HepG2 (cell line): ENCODE results near the gene CACNA2D1. TPM values are rescaled to one million over a fixed set of nuclear protein-coding genes. Genes with fewer than 3 reads are reported as not detected.

Experiments used
- ATAC-seq: fragments of 200-7000 bp; cut with Tn5 transposase; 3 replicates; pipeline ENCODE4 v1.9.1; 2020; ENCODE audit warnings: mild to moderate bottlenecking, moderate library complexity
- BruUV-seq: library from RNA; stranded (reverse); fragments of 400-500 nt; replicated peaks from 2 replicates; lab custom pipeline; 2021; lab: Mats Ljungman, UMichigan
- CTCF ChIA-PET: fragments of 300-600 bp; formaldehyde crosslinking; extraction: SDS; loops from one replicate; lab custom pipeline; 2021; ENCODE audit warnings: low total read pairs, inconsistent platforms, low intra/inter-chr PET ratio; lab: Yijun Ruan, JAX
- POLR2A ChIA-PET: fragments of 350-600 bp; sonication (Branson Sonifier 250); formaldehyde crosslinking; loops from one replicate; lab custom pipeline; 2020; ENCODE audit warnings: antibody characterized with exemption, inconsistent platforms; lab: Yijun Ruan, JAX
- DNase-seq: peaks from one replicate; pipeline ENCODE4 v3.0.0-alpha.2; 2015; ENCODE audit warnings: low spot score
- FAIRE-seq: peaks from 3 replicates; lab custom pipeline; 2011; peaks lifted over from hg19 to GRCh38; lab: Jason Lieb, UNC
- H2AFZ ChIP-seq: one replicate; pipeline ENCODE4 v1.6.1; 2011; ENCODE audit warnings: low read length, inconsistent platforms
- H3K27ac ChIP-seq: fragments of 300-600 bp; 3 replicates; pipeline ENCODE4 v1.8.0; 2011; ENCODE audit warnings: mixed run types, mild to moderate bottlenecking, mixed read lengths, low read length, inconsistent platforms; ENCODE audit not compliant: insufficient read depth; ENCODE audit errors: extremely low read length
- H3K27me3 ChIP-seq, 2 experiments: fragments of 200-600 bp in 1 of 2; 2 replicates in 1 of 2; 3 replicates in 1 of 2; pipeline versions ENCODE4 v1.6.0 to v1.8.0; 2011; ENCODE audit warnings: low read length in 2 of 2, mild to moderate bottlenecking in 2 of 2, moderate library complexity in 2 of 2, inconsistent platforms in 1 of 2; ENCODE audit not compliant: insufficient read depth in 2 of 2, control insufficient read depth in 1 of 2
- H3K36me3 ChIP-seq, 2 experiments: fragments of 200-600 bp in 1 of 2; replicated peaks in 1 of 2; 2 replicates in 1 of 2; 3 replicates in 1 of 2; pipeline versions ENCODE4 v1.5.1 to v1.8.0; 2011; ENCODE audit warnings: low read length in 2 of 2, inconsistent platforms in 1 of 2; ENCODE audit not compliant: insufficient read depth in 2 of 2, control insufficient read depth in 1 of 2
- H3K4me1 ChIP-seq: 2 replicates; pipeline ENCODE4 v1.5.1; 2012; ENCODE audit warnings: low read length, inconsistent platforms; ENCODE audit not compliant: insufficient read depth
- H3K4me2 ChIP-seq: 2 replicates; pipeline ENCODE4 v1.6.0; 2011; ENCODE audit warnings: low read depth, low read length, inconsistent platforms
- H3K4me3 ChIP-seq, 3 experiments: fragments of 200-600 bp in 1 of 3; sonication (generic), shearing (Covaris generic) in 1 of 3; replicated peaks in 1 of 3; 2 replicates each; pipeline ENCODE4 v1.5.1; 2011 to 2016; ENCODE audit warnings: low read length in 3 of 3, inconsistent platforms in 2 of 3, low read depth in 2 of 3, mild to moderate bottlenecking in 2 of 3, control low read depth in 1 of 3, mixed read lengths in 1 of 3; ENCODE audit not compliant: insufficient read depth in 1 of 3
- H3K79me2 ChIP-seq: one replicate; pipeline ENCODE4 v1.6.1; 2011; ENCODE audit warnings: low read length, inconsistent platforms; ENCODE audit not compliant: insufficient read depth
- H3K9ac ChIP-seq: 2 replicates; pipeline ENCODE4 v1.6.0; 2011; ENCODE audit warnings: mild to moderate bottlenecking, low read depth, low read length, inconsistent platforms; ENCODE audit not compliant: insufficient read depth
- H3K9me3 ChIP-seq: 2 replicates; pipeline ENCODE4 v1.5.1; 2012; ENCODE audit warnings: mild to moderate bottlenecking, low read length
- H4K20me1 ChIP-seq: 2 replicates; pipeline ENCODE4 v1.6.0; 2011; ENCODE audit warnings: inconsistent platforms, mild to moderate bottlenecking, low read length, moderate library complexity; ENCODE audit not compliant: insufficient read depth
- BORCS8-MEF2B ChIP-seq: sonication (generic); formaldehyde crosslinking; IDR thresholded peaks from 2 replicates; pipeline ENCODE4 v1.8.0; 2022; ENCODE audit warnings: mild to moderate bottlenecking, missing genetic modification reagents
- CHCHD3 ChIP-seq: sonication (generic); formaldehyde crosslinking; IDR thresholded peaks from 2 replicates; pipeline ENCODE4 v1.8.0; 2022; ENCODE audit warnings: mild to moderate bottlenecking, missing genetic modification reagents, moderate library complexity
- FOXO1 ChIP-seq: sonication (generic); formaldehyde crosslinking; IDR thresholded peaks from 2 replicates; pipeline ENCODE4 v1.4.0; 2020; ENCODE audit warnings: missing genetic modification reagents
- MAFK ChIP-seq, 2 experiments: IDR thresholded peaks in 1 of 2; conservative IDR thresholded peaks in 1 of 2; 2 replicates each; pipeline ENCODE4 v1.6.1; 2011; ENCODE audit warnings: improper control_type of control experiment in 2 of 2, low read length in 2 of 2
- MATR3 ChIP-seq: sonication (generic); formaldehyde crosslinking; IDR thresholded peaks from 2 replicates; pipeline ENCODE4 v1.4.0; 2020; ENCODE audit warnings: missing genetic modification reagents
- PHF21A ChIP-seq: sonication (generic); formaldehyde crosslinking; IDR thresholded peaks from 2 replicates; pipeline ENCODE4 v1.5.0; 2020; ENCODE audit warnings: mild to moderate bottlenecking, missing genetic modification reagents
- RAD51 ChIP-seq: fragments of 450-650 bp; IDR thresholded peaks from 2 replicates; pipeline ENCODE4 v1.6.1; 2016; ENCODE audit warnings: borderline replicate concordance
- RBAK ChIP-seq: sonication (generic); formaldehyde crosslinking; IDR thresholded peaks from 2 replicates; pipeline ENCODE4 v1.5.1; 2020; ENCODE audit warnings: mild to moderate bottlenecking, missing genetic modification reagents
- TCF7 ChIP-seq: sonication (generic); IDR thresholded peaks from 2 replicates; pipeline ENCODE4 v1.6.1; 2016; ENCODE audit warnings: antibody characterized with exemption, low read depth
- ZNF256 ChIP-seq: sonication (generic); formaldehyde crosslinking; conservative IDR thresholded peaks from 2 replicates; pipeline ENCODE4 v1.4.0; 2020; ENCODE audit warnings: missing genetic modification reagents
- ZNF281 ChIP-seq: sonication (generic); formaldehyde crosslinking; IDR thresholded peaks from 2 replicates; pipeline ENCODE4 v1.4.0; 2020; ENCODE audit warnings: missing genetic modification reagents, borderline replicate concordance
- ZNF34 ChIP-seq: sonication (generic); formaldehyde crosslinking; IDR thresholded peaks from 2 replicates; pipeline ENCODE4 v1.4.0; 2020; ENCODE audit warnings: mild to moderate bottlenecking, missing genetic modification reagents, borderline replicate concordance
- ZNF382 ChIP-seq: sonication (generic); formaldehyde crosslinking; IDR thresholded peaks from 2 replicates; pipeline ENCODE4 v1.5.0; 2020; ENCODE audit warnings: missing genetic modification reagents, mild to moderate bottlenecking, borderline replicate concordance
- ZNF747 ChIP-seq: sonication (generic); formaldehyde crosslinking; IDR thresholded peaks from 2 replicates; pipeline ENCODE4 v1.8.1; 2023; ENCODE audit warnings: missing genetic modification reagents, mild to moderate bottlenecking, borderline replicate concordance
- WGBS: methylation state at CpG from one replicate; pipeline ENCODE4 v1.1.6; 2017; ENCODE audit warnings: low lambda C conversion rate; 5-methylcytosine and 5-hydroxymethylcytosine counted together
- in situ Hi-C: cut with HindIII; loops from 2 replicates; pipeline ENCODE4 v1.10.0; 2017; ENCODE audit warnings: low pct_unique_long_range_greater_than_20kb; ENCODE audit not compliant: extremely low pct_ligation_motif_present
- intact Hi-C: fragments of 100-400 bp; cut with micrococcal nuclease; formaldehyde crosslinking; loops from one replicate; pipeline ENCODE4 v1.10.0; 2022; ENCODE audit not compliant: unreplicated experiment
- polyA plus RNA-seq, 8 experiments: library from polyadenylated mRNA; depleted of rRNA in 3 of 8; stranded (reverse) in 7 of 8; unstranded in 1 of 8; fragments of >200 nt; fragmentation: Illumina TruSeq in 4 of 8; extraction: Trizol in 4 of 8; gene quantifications; 2 replicates each; pipeline versions ENCODE4 v1.2.1 to v1.2.3, GENCODE V29; 2011 to 2016; ENCODE audit warnings: low read depth in 4 of 8, missing spikeins in 1 of 8, mixed read lengths in 1 of 8; ENCODE audit not compliant: insufficient read depth in 1 of 8
- total RNA-seq, 5 experiments: library from RNA; depleted of rRNA; stranded (reverse); fragments of >200 nt; fragmentation: Illumina TruSeq; extraction: Trizol; gene quantifications; 2 replicates each; pipeline ENCODE4 v1.2.3, GENCODE V29; 2016; ENCODE audit warnings: low read depth in 1 of 5
- TF ChIP-seq, protein P1 (sequence below): sonication (generic); formaldehyde crosslinking; IDR thresholded peaks from 2 replicates; pipeline ENCODE4 v1.8.1; 2023; ENCODE audit warnings: mild to moderate bottlenecking, moderate library complexity, missing genetic modification reagents
- TF ChIP-seq, protein P2 (sequence below): sonication (generic); formaldehyde crosslinking; IDR thresholded peaks from 2 replicates; pipeline ENCODE4 v1.8.1; 2023; ENCODE audit warnings: missing genetic modification reagents, inconsistent platforms, borderline replicate concordance

Gene CACNA2D1
- total and polyA plus RNA-seq, 2 of the 13 experiments (the other 11 are each of a cell fraction or from before 2014, with no cell fraction given), result not detected

DNA sequence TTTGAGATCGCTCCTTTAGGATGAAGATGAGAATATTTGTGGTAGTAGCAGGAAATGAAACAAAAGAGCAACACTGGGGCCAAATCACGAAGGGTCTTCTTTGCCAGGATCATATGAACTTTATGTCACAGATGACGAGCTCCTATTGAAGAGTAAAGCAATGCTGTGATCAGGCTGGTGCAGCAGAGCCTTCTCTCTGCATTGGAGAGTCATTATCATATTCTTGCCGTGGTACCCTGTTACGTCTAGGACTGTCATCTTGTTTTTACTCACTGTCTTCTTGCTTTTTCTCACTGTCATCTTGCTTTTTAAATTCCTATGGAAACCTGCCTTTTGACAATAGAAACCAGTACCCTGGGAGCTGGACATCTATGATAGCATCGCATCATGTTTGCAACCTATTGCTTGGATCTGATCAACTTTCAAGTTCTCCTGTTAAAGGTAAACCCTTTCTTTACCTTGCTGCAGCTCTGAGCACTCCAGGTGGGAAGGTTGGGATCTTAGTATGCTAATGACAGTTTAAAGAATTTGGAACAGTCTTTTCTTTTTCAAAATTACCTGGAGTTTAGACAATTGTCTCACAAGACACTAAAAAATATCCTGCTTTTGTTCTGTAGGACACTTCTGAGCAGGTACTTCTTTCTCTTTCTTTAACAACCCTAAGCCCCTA, 27.9 kb upstream of the CACNA2D1 start:
- Histone ChIP-seq H3K4me2 (no peak overlapping the region), H4K20me1 (no peaks in the 10 kb centered on the region), H3K9me3 (no peaks in the 10 kb centered on the region), H3K36me3 (no peaks in the 10 kb centered on the region), H3K27me3 (no peaks in the 10 kb centered on the region), H3K27ac (no peak overlapping the region), H3K4me3 (no peak overlapping the region), H3K9ac (no peak overlapping the region), H3K4me1 (no peaks in the 10 kb centered on the region), H2AFZ (no peak overlapping the region), H3K79me2 (no peaks in the 10 kb centered on the region)
- no peak for FAIRE-seq
- in situ Hi-C loops (no loop called here), intact Hi-C loops (no loop called here)
- CTCF ChIA-PET, result no interaction called here
- no peak for ATAC-seq
- WGBS, result 10% methylated on average over 6 of the region's 6 CpGs
- POLR2A ChIA-PET, result no interaction called here
- no TSS peak for BruUV-seq
- no peak for DNase-seq
- TF ChIP-seq CHCHD3, result no peak
- no peak for TF ChIP-seq ZNF382 (CRISPR knock-in tag)
- TF ChIP-seq MAFK (conservative IDR thresholded peaks at IDR 0.05 in 1 of 2, IDR thresholded peaks at IDR 0.05 in 1 of 2; ENCODE audit: low read length in 2 of 2), result no peak
- TF ChIP-seq, protein P1, sequence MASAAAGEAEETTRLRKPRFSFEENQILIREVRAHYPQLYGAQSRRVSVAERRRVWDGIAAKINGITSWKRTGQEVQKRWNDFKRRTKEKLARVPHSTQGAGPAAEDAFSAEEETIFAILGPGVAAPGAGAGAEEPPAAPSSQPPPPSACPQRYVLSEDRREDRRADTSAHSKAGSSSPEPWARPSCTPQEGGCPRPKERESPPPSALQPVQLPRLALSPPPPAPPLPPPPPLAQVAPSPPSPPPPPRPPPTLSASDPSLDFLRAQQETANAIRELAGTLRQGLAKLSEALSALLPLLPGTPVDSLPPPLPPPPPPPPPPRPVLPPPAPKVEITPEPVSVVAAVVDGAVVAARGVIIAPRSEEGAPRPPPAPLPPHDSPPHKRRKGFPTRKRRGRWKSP (CRISPR knock-in tag), result no peak
- TF ChIP-seq ZNF747 (CRISPR knock-in tag), result no peak
- no peak for TF ChIP-seq ZNF281 (CRISPR knock-in tag)
- no peak for TF ChIP-seq RAD51
- no peak for TF ChIP-seq BORCS8-MEF2B (CRISPR knock-in tag)
- no peak for TF ChIP-seq FOXO1 (CRISPR knock-in tag)
- no peak for TF ChIP-seq TCF7
- no peak for TF ChIP-seq MATR3 (CRISPR knock-in tag)
- TF ChIP-seq, protein P2, sequence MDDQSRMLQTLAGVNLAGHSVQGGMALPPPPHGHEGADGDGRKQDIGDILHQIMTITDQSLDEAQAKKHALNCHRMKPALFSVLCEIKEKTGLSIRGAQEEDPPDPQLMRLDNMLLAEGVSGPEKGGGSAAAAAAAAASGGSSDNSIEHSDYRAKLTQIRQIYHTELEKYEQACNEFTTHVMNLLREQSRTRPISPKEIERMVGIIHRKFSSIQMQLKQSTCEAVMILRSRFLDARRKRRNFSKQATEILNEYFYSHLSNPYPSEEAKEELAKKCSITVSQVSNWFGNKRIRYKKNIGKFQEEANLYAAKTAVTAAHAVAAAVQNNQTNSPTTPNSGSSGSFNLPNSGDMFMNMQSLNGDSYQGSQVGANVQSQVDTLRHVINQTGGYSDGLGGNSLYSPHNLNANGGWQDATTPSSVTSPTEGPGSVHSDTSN, result no peak
- TF ChIP-seq RBAK (CRISPR knock-in tag), result no peak
- TF ChIP-seq PHF21A (CRISPR knock-in tag), result no peak
- TF ChIP-seq ZNF256 (CRISPR knock-in tag), result no peak
- TF ChIP-seq ZNF34 (CRISPR knock-in tag), result no peak
